Hepatocyte (in vitro differentiated cells): Measurements from ENCODE around the gene RABL6. TPM values are rescaled to one million over a fixed set of nuclear protein-coding genes. Genes with fewer than 3 reads are reported as not detected.

Experiments
- DNase-seq: peaks from one replicate; pipeline ENCODE4 v3.0.0-alpha.2; 2016; ENCODE audit warnings: low spot score
- H2AFZ ChIP-seq: fragments of 200-600 bp; sonication (generic); 2 replicates; pipeline ENCODE4 v1.6.0; 2016; ENCODE audit warnings: antibody characterized with exemption, mild to moderate bottlenecking
- H3K27ac ChIP-seq: fragments of 200-600 bp; sonication (generic); 2 replicates; pipeline ENCODE4 v1.5.1; 2016; ENCODE audit warnings: mild to moderate bottlenecking
- H3K27me3 ChIP-seq: fragments of 200-600 bp; sonication (generic); 2 replicates; pipeline ENCODE4 v1.6.1; 2016
- H3K36me3 ChIP-seq: fragments of 200-600 bp; sonication (generic); replicated peaks from 2 replicates; pipeline ENCODE4 v1.5.1; 2016; ENCODE audit warnings: low read depth; ENCODE audit not compliant: insufficient read depth
- H3K4me1 ChIP-seq: fragments of 200-600 bp; sonication (generic); 2 replicates; pipeline ENCODE4 v1.5.1; 2016; ENCODE audit warnings: mild to moderate bottlenecking, moderate library complexity; ENCODE audit not compliant: insufficient read depth
- H3K4me2 ChIP-seq: fragments of 200-600 bp; sonication (generic); 2 replicates; pipeline ENCODE4 v1.6.0; 2016
- H3K4me3 ChIP-seq: fragments of 200-600 bp; sonication (generic); 2 replicates; pipeline ENCODE4 v1.5.1; 2016; ENCODE audit warnings: mild to moderate bottlenecking
- H3K79me2 ChIP-seq: fragments of 200-600 bp; sonication (generic); 2 replicates; pipeline ENCODE4 v1.6.0; 2017; ENCODE audit warnings: mild to moderate bottlenecking
- H3K9me2 ChIP-seq: fragments of 200-600 bp; sonication (generic); replicated peaks from 2 replicates; pipeline ENCODE4 v1.6.0; 2017; ENCODE audit warnings: mild to moderate bottlenecking; ENCODE audit not compliant: insufficient read depth
- H3K9me3 ChIP-seq: fragments of 200-600 bp; sonication (generic); 2 replicates; pipeline ENCODE4 v1.5.1; 2016; ENCODE audit warnings: low read depth, mild to moderate bottlenecking
- H4K20me1 ChIP-seq: fragments of 200-600 bp; sonication (generic); 2 replicates; pipeline ENCODE4 v1.6.0; 2016; ENCODE audit warnings: mild to moderate bottlenecking; ENCODE audit not compliant: insufficient read depth, poor library complexity, severe bottlenecking
- CTCF ChIP-seq: fragments of 200-600 bp; sonication (generic); IDR thresholded peaks from 2 replicates; pipeline ENCODE4 v1.5.1; 2016; ENCODE audit warnings: antibody characterized with exemption, mild to moderate bottlenecking; ENCODE audit not compliant: poor library complexity
- EZH2 ChIP-seq: fragments of 200-600 bp; sonication (generic); IDR thresholded peaks from 2 replicates; pipeline ENCODE4 v1.6.1; 2016; ENCODE audit warnings: antibody characterized with exemption, mild to moderate bottlenecking, borderline replicate concordance
- EZH2phosphoT487 ChIP-seq: fragments of 200-600 bp; sonication (generic); IDR thresholded peaks from one replicate; pipeline ENCODE4 v1.6.1; 2018; ENCODE audit warnings: antibody characterized with exemption, mild to moderate bottlenecking, low read depth, moderate library complexity; ENCODE audit not compliant: unreplicated experiment, severe bottlenecking
- WGBS: methylation state at CpG from one replicate; pipeline ENCODE4 v1.1.6; 2016; ENCODE audit warnings: low lambda C conversion rate; ENCODE audit errors: missing lambda C conversion rate; 5-methylcytosine and 5-hydroxymethylcytosine counted together
- polyA plus RNA-seq: library from polyadenylated mRNA; unstranded; fragments of >200 nt; fragmentation: Nextera tagmentation; extraction: Ambion mirVana; gene quantifications from 2 replicates; pipeline ENCODE4 v1.2.1, GENCODE V29; 2016
- total RNA-seq: library from RNA; depleted of rRNA; stranded (reverse); fragments of >200 nt; gene quantifications from 2 replicates; pipeline ENCODE4 v1.2.3, GENCODE V29; 2014

The RABL6 gene
- total and polyA plus RNA-seq, 2 experiments from 2014 or later = 72.3 to 103 TPM

GRCh38 chr9:136846376-136847087 is 38.8 kb downstream of the RABL6 start:
- Histone ChIP-seq H2AFZ (no peak overlapping the region), H3K79me2 (peaks cover 12% of the 10 kb centered on the region), H3K4me3 (no peak overlapping the region), H3K27ac (no peak overlapping the region), H3K9me2 (no peaks in the 10 kb centered on the region), H4K20me1 (peaks cover 12% of the 10 kb centered on the region), H3K4me1 (peaks cover 27% of the 10 kb centered on the region), H3K36me3 (no peaks in the 10 kb centered on the region), H3K9me3 (no peaks in the 10 kb centered on the region), H3K27me3 (no peaks in the 10 kb centered on the region), H3K4me2 (peak overlapping the region; percentile 86)
- no peak for DNase-seq
- TF ChIP-seq EZH2phosphoT487 (no peak), EZH2 (no peak), CTCF (no peak)
- 38% methylated on average over 79 of the region's 98 CpGs for WGBS

GRCh38 chr9:136847088-136847825 is 39.5 kb downstream of the RABL6 start:
- Histone ChIP-seq H3K9me3 (no peaks in the 10 kb centered on the region), H3K4me2 (peak overlapping the region; percentile 86), H4K20me1 (peaks cover 12% of the 10 kb centered on the region), H3K27ac (peak overlapping the region; percentile 92), H3K4me1 (peaks cover 20% of the 10 kb centered on the region), H3K27me3 (no peaks in the 10 kb centered on the region), H3K79me2 (peaks cover 12% of the 10 kb centered on the region), H3K4me3 (peak overlapping the region; percentile 86), H3K9me2 (no peaks in the 10 kb centered on the region), H3K36me3 (no peaks in the 10 kb centered on the region), H2AFZ (peak overlapping the region; percentile 40)
- no peak for TF ChIP-seq CTCF
- TF ChIP-seq EZH2 = no peak
- TF ChIP-seq EZH2phosphoT487 = no peak
- DNase-seq = peak; percentile 86
- 19% methylated on average over 27 of the region's 75 CpGs for WGBS

DNA sequence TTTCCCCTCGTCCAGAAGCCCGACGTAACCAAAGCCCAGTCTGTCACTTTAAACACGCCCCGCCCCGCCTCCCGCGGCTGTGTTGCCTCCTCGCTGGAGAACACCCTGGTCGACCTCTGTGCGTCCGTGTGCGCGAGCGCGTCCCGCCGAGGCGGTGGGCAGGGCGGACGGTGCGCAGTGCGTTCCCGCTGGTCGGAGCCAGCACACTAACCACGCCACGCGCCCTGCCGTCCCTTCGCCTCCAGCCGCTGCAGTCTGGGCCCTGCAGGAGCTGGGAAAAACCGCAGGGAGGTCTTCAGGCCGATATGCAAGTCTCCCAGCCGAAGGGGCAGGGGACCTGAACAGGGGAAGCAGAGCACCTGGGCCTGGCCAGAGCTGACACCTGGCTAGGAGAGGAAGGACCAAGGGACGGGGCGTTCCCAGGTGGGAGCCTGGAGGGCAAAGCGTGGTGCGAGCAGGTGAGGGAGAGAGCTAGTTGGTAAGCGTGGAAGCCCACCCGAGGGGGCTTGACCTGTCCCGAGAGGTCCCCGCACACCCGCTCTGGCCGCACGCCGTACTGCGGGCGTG is 40.2 kb downstream of the RABL6 start:
- H3K9me2 ChIP-seq = no peaks in the 10 kb centered on the region
- no peak for TF ChIP-seq EZH2phosphoT487
- TF ChIP-seq CTCF = no peak
- no peak for TF ChIP-seq EZH2
- peaks cover 14% of the 10 kb centered on the region for H3K4me1 ChIP-seq
- peak; percentile 93 for DNase-seq
- H3K4me2 ChIP-seq = peak overlapping the region; percentile 86
- H3K9me3 ChIP-seq = no peaks in the 10 kb centered on the region
- no peaks in the 10 kb centered on the region for H3K27me3 ChIP-seq
- peaks cover 12% of the 10 kb centered on the region for H3K79me2 ChIP-seq
- peak overlapping the region; percentile 86 for H3K4me3 ChIP-seq
- peak overlapping the region; percentile 40 for H2AFZ ChIP-seq
- H4K20me1 ChIP-seq = peaks cover 12% of the 10 kb centered on the region
- no peaks in the 10 kb centered on the region for H3K36me3 ChIP-seq
- peak overlapping the region; percentile 92 for H3K27ac ChIP-seq
- WGBS = 3% methylated on average over 45 of the region's 48 CpGs
